GM21528 (cell line): ENCODE data around the gene RALGAPA1.

ENCODE experiments used
- ATAC-seq: cut with Tn5 transposase; IDR thresholded peaks from one replicate; pipeline ENCODE4 v1.9.1; 2021; ENCODE audit warnings: mild to moderate bottlenecking, moderate library complexity; ENCODE audit not compliant: unreplicated experiment, low FRiP score

Gene RALGAPA1

DNA sequence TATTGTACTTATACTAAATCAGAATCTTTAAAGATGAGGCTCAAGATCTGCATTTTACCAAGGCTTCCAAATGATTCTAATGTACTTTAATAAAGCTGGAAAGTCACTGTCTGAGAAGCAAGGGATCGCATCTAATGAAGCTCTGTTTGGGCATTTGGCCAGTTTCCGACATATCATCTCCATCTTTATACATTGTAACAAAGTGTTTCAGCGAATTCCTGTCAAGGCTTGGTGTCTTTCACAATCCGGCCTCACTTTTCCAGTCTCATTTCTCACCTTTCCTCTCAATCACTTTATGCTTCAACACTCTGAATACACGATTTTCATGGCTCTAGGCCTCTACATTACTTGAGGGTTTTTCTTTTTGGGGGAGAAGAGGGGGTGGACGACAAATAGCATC is 302.6 kb downstream of the RALGAPA1 start:
- ATAC-seq = no peak

DNA sequence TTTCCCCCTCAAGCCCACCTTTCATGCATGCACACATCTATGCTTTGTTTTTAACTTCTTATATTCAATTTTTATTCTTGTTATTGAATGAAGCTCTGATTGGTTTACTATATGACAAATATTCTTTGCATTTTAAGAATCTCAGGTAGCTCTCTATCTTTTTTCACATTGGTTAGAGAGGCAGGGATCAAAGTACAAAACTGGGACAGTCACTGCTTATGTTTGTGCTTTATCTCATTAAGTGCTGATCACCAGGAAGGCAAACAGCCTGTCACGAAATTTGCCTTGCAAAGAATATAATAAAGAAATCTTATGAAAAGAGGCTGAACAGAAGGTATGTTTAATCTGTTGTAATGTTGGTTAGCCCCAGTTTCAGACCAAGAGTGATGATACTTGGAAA is 304.8 kb downstream of the RALGAPA1 start:
- no peak for ATAC-seq

DNA sequence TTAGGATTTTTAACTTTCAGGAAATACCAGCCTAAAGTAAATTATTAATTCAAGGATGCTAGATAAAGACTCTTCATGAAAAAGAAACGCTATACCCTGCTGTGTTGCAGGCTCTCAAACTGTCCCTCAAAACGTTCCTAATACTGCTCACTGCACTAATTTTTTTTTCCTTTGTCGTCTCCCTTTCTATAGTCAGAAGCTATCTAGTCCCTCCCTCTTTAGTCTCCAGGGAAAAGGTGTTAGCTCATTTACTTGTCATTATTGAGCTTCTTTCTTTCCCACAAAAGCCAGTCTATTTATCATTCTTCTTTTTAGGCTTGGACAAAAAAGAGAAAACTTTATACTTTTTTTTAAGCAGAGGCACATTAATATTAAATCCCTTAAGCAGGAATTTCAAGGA is 305.4 kb downstream of the RALGAPA1 start:
- ATAC-seq = no peak

DNA sequence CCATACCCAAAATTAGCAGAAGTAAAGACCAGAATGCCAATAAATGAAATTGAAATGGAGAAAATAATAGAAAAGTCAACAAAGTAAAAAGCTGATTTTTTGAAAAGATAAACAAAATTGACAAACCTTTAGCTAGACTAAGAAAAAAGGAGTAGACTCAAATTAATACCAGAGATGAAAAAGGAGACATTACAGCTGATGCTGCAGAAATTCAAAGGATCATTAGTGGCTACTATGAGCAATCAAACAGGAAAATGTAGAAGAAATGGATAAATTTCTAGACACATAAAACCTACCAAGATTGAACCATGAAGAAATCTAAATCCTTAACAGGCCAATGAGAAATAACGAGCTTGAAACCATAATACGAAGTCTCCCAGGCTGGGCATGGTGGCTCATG is 309.9 kb downstream of the RALGAPA1 start:
- ATAC-seq = no peak

DNA sequence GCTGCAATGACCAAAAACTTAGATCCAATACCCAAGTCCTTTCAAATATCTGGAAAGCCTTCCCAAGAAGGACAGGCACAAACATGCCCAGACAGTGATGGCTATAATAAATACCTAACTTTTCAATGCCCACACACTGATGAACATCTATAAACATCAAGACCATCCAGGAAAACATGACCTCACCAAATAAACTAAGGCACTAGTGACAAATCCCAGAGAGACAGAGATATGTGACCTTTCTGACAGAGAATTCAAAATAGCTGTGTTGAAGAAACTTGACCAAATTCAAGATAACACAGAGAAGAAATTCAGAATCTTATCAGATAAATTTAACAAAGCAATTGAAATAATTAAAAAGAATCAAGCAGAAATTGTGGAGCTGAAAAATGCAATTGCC is 313.8 kb downstream of the RALGAPA1 start:
- no peak for ATAC-seq

DNA sequence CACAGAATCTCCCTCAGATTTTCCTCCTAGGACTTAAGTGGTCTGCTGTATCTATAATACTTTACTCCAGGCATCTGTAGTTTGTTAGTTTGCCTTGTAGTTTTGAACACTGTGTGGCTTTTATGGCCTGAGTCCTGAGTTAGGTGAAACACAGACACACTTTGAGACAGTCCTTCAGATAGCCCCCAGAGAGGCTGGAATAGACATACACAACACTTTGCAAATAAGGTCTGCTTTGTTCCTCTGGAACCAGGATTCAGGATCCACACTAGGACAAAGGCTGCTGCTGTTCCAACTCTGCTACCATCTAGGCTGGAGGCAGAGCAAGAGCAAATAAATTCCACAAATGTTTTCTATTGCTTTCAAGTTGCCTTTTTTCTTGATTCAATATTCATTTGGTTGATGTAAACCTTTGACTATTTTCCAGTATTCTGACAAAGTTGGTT is 316.5 kb downstream of the RALGAPA1 start:
- ATAC-seq = no peak
